IMR-90 (cell line): ENCODE data around the gene ANKRD63. TPM values are rescaled to one million over a fixed set of nuclear protein-coding genes. Genes with fewer than 3 reads are reported as not detected.

Experiments used
- ATAC-seq: fragments of 200-7000 bp; cut with Tn5 transposase; 2 replicates; pipeline ENCODE4 v1.9.1; 2020; ENCODE audit warnings: low read depth, mild to moderate bottlenecking, moderate library complexity
- BruUV-seq: library from RNA; stranded (reverse); fragments of 400-500 nt; replicated peaks from 2 replicates; lab custom pipeline; 2021; lab: Mats Ljungman, UMichigan
- CTCF ChIA-PET: fragments of 300-600 bp; formaldehyde crosslinking; extraction: SDS; loops from one replicate; lab custom pipeline; 2021; ENCODE audit warnings: antibody characterized with exemption; lab: Yijun Ruan, JAX
- POLR2A ChIA-PET: fragments of 300-600 bp; sonication (Branson Sonifier 250); formaldehyde crosslinking; loops from one replicate; lab custom pipeline; 2022; ENCODE audit warnings: antibody characterized with exemption; ENCODE audit not compliant: unreplicated experiment; lab: Charles Lee
- DNase-seq: peaks from one replicate; pipeline ENCODE4 v3.0.0; 2013
- H2AFZ ChIP-seq: replicated peaks from 2 replicates; pipeline ENCODE3; 2013; ENCODE audit warnings: low read length, mild to moderate bottlenecking; ENCODE audit not compliant: poor library complexity
- H2AK5ac ChIP-seq: 2 replicates; pipeline ENCODE4 v1.6.1; 2013; ENCODE audit warnings: low read depth, low read length, inconsistent platforms
- H2AK9ac ChIP-seq: replicated peaks from 2 replicates; pipeline ENCODE3; 2013; ENCODE audit warnings: mild to moderate bottlenecking, low read depth, low read length, moderate library complexity; ENCODE audit not compliant: poor library complexity
- H2BK120ac ChIP-seq: 2 replicates; pipeline ENCODE4 v1.6.1; 2013; ENCODE audit warnings: low read depth, low read length, inconsistent platforms
- H2BK15ac ChIP-seq: 3 replicates; pipeline ENCODE4 v1.6.1; 2013; ENCODE audit warnings: low read depth, low read length, inconsistent platforms
- H2BK20ac ChIP-seq: 2 replicates; pipeline ENCODE4 v1.6.1; 2013; ENCODE audit warnings: low read depth, mild to moderate bottlenecking, inconsistent platforms, low read length, moderate library complexity
- H2BK5ac ChIP-seq: 2 replicates; pipeline ENCODE4 v1.6.1; 2013; ENCODE audit warnings: mild to moderate bottlenecking, low read depth, low read length, inconsistent platforms; ENCODE audit not compliant: poor library complexity, severe bottlenecking
- H3K14ac ChIP-seq: replicated peaks from 2 replicates; pipeline ENCODE4 v1.6.1; 2013; ENCODE audit warnings: low read depth, low read length, inconsistent platforms
- H3K18ac ChIP-seq: 2 replicates; pipeline ENCODE4 v1.6.1; 2013; ENCODE audit warnings: low read depth, low read length, control low read depth
- H3K23ac ChIP-seq: 2 replicates; pipeline ENCODE4 v1.6.1; 2013; ENCODE audit warnings: low read depth, low read length, inconsistent platforms
- H3K27ac ChIP-seq: 2 replicates; pipeline ENCODE4 v1.5.1; 2013; ENCODE audit warnings: mild to moderate bottlenecking, control low read depth, low read length; ENCODE audit not compliant: insufficient read depth
- H3K27me3 ChIP-seq: 2 replicates; pipeline ENCODE4 v1.6.1; 2013; ENCODE audit warnings: low read length; ENCODE audit not compliant: control insufficient read depth, insufficient read depth
- H3K36me3 ChIP-seq: 2 replicates; pipeline ENCODE4 v1.6.1; 2013; ENCODE audit warnings: low read length, mixed read lengths; ENCODE audit not compliant: control insufficient read depth, insufficient read depth
- H3K4ac ChIP-seq: 2 replicates; pipeline ENCODE4 v1.6.1; 2013; ENCODE audit warnings: low read depth, low read length, inconsistent platforms
- H3K4me1 ChIP-seq: 2 replicates; pipeline ENCODE4 v1.6.1; 2013; ENCODE audit warnings: low read length, mixed read lengths; ENCODE audit not compliant: control insufficient read depth, insufficient read depth
- H3K4me2 ChIP-seq: 2 replicates; pipeline ENCODE4 v1.6.1; 2013; ENCODE audit warnings: low read depth, mild to moderate bottlenecking, control low read depth, low read length, moderate library complexity
- H3K4me3 ChIP-seq: 2 replicates; pipeline ENCODE4 v1.5.1; 2013; ENCODE audit warnings: low read depth, mild to moderate bottlenecking, control low read depth, low read length, moderate library complexity; ENCODE audit not compliant: insufficient read depth
- H3K56ac ChIP-seq: 2 replicates; pipeline ENCODE4 v1.6.1; 2013; ENCODE audit warnings: low read length, inconsistent platforms; ENCODE audit not compliant: insufficient read depth; ENCODE audit errors: extremely low read depth
- H3K79me1 ChIP-seq, 2 experiments: 2 replicates each; pipeline ENCODE4 v1.6.1; 2013; ENCODE audit warnings: low read length in 2 of 2, inconsistent platforms in 1 of 2, low read depth in 1 of 2
- H3K9ac ChIP-seq: 2 replicates; pipeline ENCODE4 v1.6.1; 2013; ENCODE audit warnings: low read depth, low read length, control low read depth
- H3K9me1 ChIP-seq: 2 replicates; pipeline ENCODE4 v1.6.1; 2013; ENCODE audit warnings: low read length, inconsistent platforms; ENCODE audit not compliant: insufficient read depth
- H3K9me3 ChIP-seq: 2 replicates; pipeline ENCODE4 v1.6.1; 2013; ENCODE audit warnings: low read length; ENCODE audit not compliant: control insufficient read depth, insufficient read depth
- H4K20me1 ChIP-seq: 2 replicates; pipeline ENCODE4 v1.6.1; 2013; ENCODE audit warnings: low read length, inconsistent platforms; ENCODE audit not compliant: insufficient read depth
- H4K5ac ChIP-seq: 2 replicates; pipeline ENCODE4 v1.6.1; 2013; ENCODE audit warnings: mild to moderate bottlenecking, low read depth, low read length, control low read depth
- H4K8ac ChIP-seq, 2 experiments: 2 replicates each; pipeline ENCODE4 v1.6.1; 2013; ENCODE audit warnings: low read depth in 2 of 2, low read length in 2 of 2, control low read depth in 1 of 2, inconsistent platforms in 1 of 2
- H4K91ac ChIP-seq: 2 replicates; pipeline ENCODE4 v1.6.1; 2013; ENCODE audit warnings: low read depth, low read length, inconsistent platforms; ENCODE audit not compliant: insufficient read depth
- CHD1 ChIP-seq: IDR thresholded peaks from 2 replicates; pipeline ENCODE4 v1.6.1; 2012; ENCODE audit warnings: low read depth, low read length, improper control_type of control experiment
- MAZ ChIP-seq: IDR thresholded peaks from 2 replicates; pipeline ENCODE4 v1.6.1; 2012; ENCODE audit warnings: low read depth, mild to moderate bottlenecking, low read length, improper control_type of control experiment, moderate library complexity, borderline replicate concordance
- MXI1 ChIP-seq: IDR thresholded peaks from 2 replicates; pipeline ENCODE4 v1.6.1; 2012; ENCODE audit warnings: low read depth, mild to moderate bottlenecking, low read length, moderate library complexity, borderline replicate concordance
- POLR2A ChIP-seq: IDR thresholded peaks from 2 replicates; pipeline ENCODE4 v1.6.1; 2012; ENCODE audit warnings: mild to moderate bottlenecking, low read depth, low read length
- RFX5 ChIP-seq: IDR thresholded peaks from 2 replicates; pipeline ENCODE4 v1.8.0; 2012; ENCODE audit warnings: low read depth, mild to moderate bottlenecking, low read length, moderate library complexity
- WGBS, 2 experiments: methylation state at CpG; one replicate each; pipeline versions ENCODE4 v1.1.5 to v1.1.7; 2013; ENCODE audit warnings: missing lambda C conversion rate in 2 of 2; ENCODE audit not compliant: insufficient read length in 1 of 2; ENCODE audit errors: extremely low coverage in 2 of 2; 5-methylcytosine and 5-hydroxymethylcytosine counted together
- dilution Hi-C: fragments of 300-500 bp; cut with HindIII; formaldehyde crosslinking; loops from one replicate; pipeline ENCODE4 v1.14.3; 2018; ENCODE audit warnings: low sequenced_read_pairs; ENCODE audit not compliant: unreplicated experiment
- in situ Hi-C: fragments of 300-500 bp; cut with MboI; formaldehyde crosslinking; loops from 3 replicates; pipeline ENCODE4 v1.14.3; 2019; ENCODE audit warnings: low sequenced_read_pairs, inconsistent platforms, mixed read lengths
- intact Hi-C: fragments of 100-400 bp; cut with micrococcal nuclease; formaldehyde crosslinking; loops from 2 replicates; pipeline ENCODE4 v1.10.0; 2022
- polyA plus RNA-seq, 3 experiments: library from polyadenylated mRNA; depleted of rRNA; stranded (reverse); fragments of >200 nt; gene quantifications; 2 replicates each; pipeline ENCODE4 v1.2.3, GENCODE V29; 2012; ENCODE audit warnings: low replicate concordance in 1 of 3
- total RNA-seq: library from RNA; depleted of rRNA; stranded (reverse); fragments of >200 nt; gene quantifications from 2 replicates; pipeline ENCODE4 v1.2.3, GENCODE V29; 2012
- TF ChIP-seq, protein P1 (sequence below): conservative IDR thresholded peaks from 2 replicates; pipeline ENCODE4 v1.5.1; 2012; ENCODE audit warnings: mild to moderate bottlenecking, low read depth, low read length, improper control_type of control experiment

ANKRD63 gene
- total and polyA plus RNA-seq, 2 of the 4 experiments (the other 2 are of a cell fraction): not detected

DNA sequence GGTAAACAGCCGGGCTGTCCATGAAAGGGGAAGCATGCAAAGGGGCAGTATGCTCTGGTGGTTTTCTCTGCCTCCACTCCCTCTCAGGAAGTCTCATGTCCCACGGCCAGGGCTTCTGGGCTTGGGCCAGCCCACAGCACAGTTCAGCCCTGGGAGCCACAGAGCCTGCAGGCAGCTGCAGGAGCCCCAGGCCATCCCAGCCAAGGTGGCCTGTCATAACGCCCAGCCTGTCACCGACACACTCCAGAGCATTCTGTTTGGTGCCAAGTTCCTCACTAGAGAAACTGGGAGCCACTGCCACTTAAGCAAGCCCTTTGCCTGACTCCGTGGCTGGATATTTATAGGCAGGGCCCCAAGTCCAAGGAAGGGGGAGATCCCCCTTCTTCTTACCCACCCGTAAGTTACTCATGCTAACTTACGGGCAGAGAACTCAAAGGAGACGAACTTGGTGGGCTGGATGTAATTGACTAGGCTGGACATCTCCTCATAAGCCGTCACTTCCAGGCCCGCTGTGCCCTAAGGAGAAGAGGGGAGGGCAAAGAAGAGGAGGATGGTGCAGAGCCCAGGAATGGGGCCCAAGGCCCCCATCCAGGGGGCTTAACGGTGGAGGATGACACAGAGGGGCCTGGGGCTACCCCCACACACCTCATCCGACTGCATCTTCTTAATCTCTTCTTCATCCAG is 13.2 kb upstream of the ANKRD63 start:
- Histone ChIP-seq H3K36me3 (no peaks in the 10 kb centered on the region), H2BK120ac (no peak overlapping the region), H4K20me1 (no peaks in the 10 kb centered on the region), H4K8ac (no peak overlapping the region), H3K56ac (no peak overlapping the region), H4K5ac (no peak overlapping the region), H3K9ac (no peak overlapping the region), H3K4ac (no peak overlapping the region), H3K4me1 (no peaks in the 10 kb centered on the region), H3K14ac (no peak overlapping the region), H2AK5ac (no peak overlapping the region), H3K9me1 (no peaks in the 10 kb centered on the region), H3K18ac (no peak overlapping the region), H2BK20ac (no peak overlapping the region), H3K4me3 (no peak overlapping the region), H2BK5ac (no peak overlapping the region), H3K9me3 (peaks cover 8% of the 10 kb centered on the region), H3K27ac (no peak overlapping the region), H4K91ac (no peak overlapping the region), H3K23ac (no peak overlapping the region), H3K4me2 (no peak overlapping the region), H2BK15ac (no peak overlapping the region), H2AK9ac (no peak overlapping the region), H3K27me3 (peaks cover 81% of the 10 kb centered on the region), H2AFZ (no peak overlapping the region), H3K79me1 (no peaks in the 10 kb centered on the region)
- ChIA-PET CTCF (no interaction called here), POLR2A (no interaction called here)
- TF ChIP-seq, protein P1, sequence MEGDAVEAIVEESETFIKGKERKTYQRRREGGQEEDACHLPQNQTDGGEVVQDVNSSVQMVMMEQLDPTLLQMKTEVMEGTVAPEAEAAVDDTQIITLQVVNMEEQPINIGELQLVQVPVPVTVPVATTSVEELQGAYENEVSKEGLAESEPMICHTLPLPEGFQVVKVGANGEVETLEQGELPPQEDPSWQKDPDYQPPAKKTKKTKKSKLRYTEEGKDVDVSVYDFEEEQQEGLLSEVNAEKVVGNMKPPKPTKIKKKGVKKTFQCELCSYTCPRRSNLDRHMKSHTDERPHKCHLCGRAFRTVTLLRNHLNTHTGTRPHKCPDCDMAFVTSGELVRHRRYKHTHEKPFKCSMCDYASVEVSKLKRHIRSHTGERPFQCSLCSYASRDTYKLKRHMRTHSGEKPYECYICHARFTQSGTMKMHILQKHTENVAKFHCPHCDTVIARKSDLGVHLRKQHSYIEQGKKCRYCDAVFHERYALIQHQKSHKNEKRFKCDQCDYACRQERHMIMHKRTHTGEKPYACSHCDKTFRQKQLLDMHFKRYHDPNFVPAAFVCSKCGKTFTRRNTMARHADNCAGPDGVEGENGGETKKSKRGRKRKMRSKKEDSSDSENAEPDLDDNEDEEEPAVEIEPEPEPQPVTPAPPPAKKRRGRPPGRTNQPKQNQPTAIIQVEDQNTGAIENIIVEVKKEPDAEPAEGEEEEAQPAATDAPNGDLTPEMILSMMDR: no peak
- TF ChIP-seq MAZ: no peak
- TF ChIP-seq POLR2A: no peak
- TF ChIP-seq CHD1: no peak
- TF ChIP-seq MXI1: no peak
- TF ChIP-seq RFX5: no peak
- in situ Hi-C loops: no loop called here
- WGBS, 2 experiments: 0% methylated on average over 1 of the region's 12 CpGs; no CpG with 5 or more reads in 1 of the 2 experiments
- no TSS peak for BruUV-seq
- no peak for ATAC-seq
- dilution Hi-C loops: no loop called here
- no peak for DNase-seq
- intact Hi-C loops: no loop called here
